Caco-2 (cell line): ENCODE data around the gene VPS18. TPM values are rescaled to one million over a fixed set of nuclear protein-coding genes. Genes with fewer than 3 reads are reported as not detected.

Source experiments
- BruUV-seq: library from RNA; stranded (reverse); fragments of 400-500 nt; replicated peaks from 2 replicates; lab custom pipeline; 2021; lab: Mats Ljungman, UMichigan
- CTCF ChIA-PET: fragments of 300-600 bp; sonication (Branson Sonifier 250); formaldehyde crosslinking; loops from one replicate; lab custom pipeline; 2022; ENCODE audit warnings: antibody characterized with exemption; lab: Charles Lee
- POLR2A ChIA-PET: fragments of 300-600 bp; sonication (Branson Sonifier 250); formaldehyde crosslinking; loops from one replicate; lab custom pipeline; 2022; ENCODE audit warnings: antibody characterized with exemption; lab: Charles Lee
- DNase-seq, 2 experiments: peaks; one replicate each; pipeline versions ENCODE4 v3.0.0 to v3.0.0-alpha.2; 2020 to 2022
- H3K27me3 ChIP-seq: replicated peaks from 2 replicates; pipeline ENCODE4 v1.6.0; 2011; ENCODE audit warnings: low read length; ENCODE audit not compliant: control insufficient read depth, insufficient read depth
- H3K36me3 ChIP-seq: 2 replicates; pipeline ENCODE4 v1.5.1; 2011; ENCODE audit warnings: low read length; ENCODE audit not compliant: control insufficient read depth, insufficient read depth
- H3K4me1 ChIP-seq: fragments of 250-450 bp; sonication (Bioruptor Pico); 2 replicates; pipeline ENCODE4 v1.5.1; 2020; ENCODE audit warnings: mild to moderate bottlenecking
- H3K4me3 ChIP-seq: 2 replicates; pipeline ENCODE4 v1.5.1; 2011; ENCODE audit warnings: low read depth, mild to moderate bottlenecking, control low read depth, low read length
- H3K9me3 ChIP-seq: fragments of 250-450 bp; sonication (Bioruptor Pico); 2 replicates; pipeline ENCODE4 v1.5.1; 2020; ENCODE audit warnings: mild to moderate bottlenecking, moderate library complexity
- H3K27ac Mint-ChIP-seq: one replicate; pipeline ENCODE4 v1.8.0; 2022; ENCODE audit warnings: mixed read lengths; ENCODE audit not compliant: unreplicated experiment
- H3K27me3 Mint-ChIP-seq: one replicate; pipeline ENCODE4 v1.8.0; 2022; ENCODE audit warnings: mixed read lengths; ENCODE audit not compliant: insufficient read depth, unreplicated experiment
- H3K36me3 Mint-ChIP-seq: one replicate; pipeline ENCODE4 v1.8.0; 2022; ENCODE audit warnings: mild to moderate bottlenecking, mixed read lengths; ENCODE audit not compliant: insufficient read depth, unreplicated experiment
- H3K4me1 Mint-ChIP-seq: one replicate; pipeline ENCODE4 v1.8.0; 2022; ENCODE audit warnings: low read depth, mixed read lengths; ENCODE audit not compliant: unreplicated experiment
- H3K4me3 Mint-ChIP-seq: one replicate; pipeline ENCODE4 v1.8.0; 2022; ENCODE audit warnings: mild to moderate bottlenecking, moderate library complexity, mixed read lengths; ENCODE audit not compliant: unreplicated experiment
- H3K9me3 Mint-ChIP-seq: one replicate; pipeline ENCODE4 v1.8.0; 2022; ENCODE audit warnings: mixed read lengths; ENCODE audit not compliant: unreplicated experiment
- CTCF ChIP-seq, 2 experiments: fragments of 200-600 bp in 1 of 2; IDR thresholded peaks; 1 replicate in 1 of 2; 2 replicates in 1 of 2; pipeline versions ENCODE4 v1.5.1 to v1.8.0; 2011 to 2022; ENCODE audit warnings: antibody characterized with exemption in 1 of 2, control low read depth in 1 of 2, inconsistent platforms in 1 of 2, low read depth in 1 of 2, low read length in 1 of 2, mild to moderate bottlenecking in 1 of 2, moderate library complexity in 1 of 2; ENCODE audit not compliant: insufficient read depth in 1 of 2, severe bottlenecking in 1 of 2, unreplicated experiment in 1 of 2
- intact Hi-C: fragments of 100-400 bp; cut with micrococcal nuclease; formaldehyde crosslinking; loops from one replicate; pipeline ENCODE4 v1.10.0; 2022; ENCODE audit not compliant: unreplicated experiment
- total RNA-seq: library from RNA; stranded (reverse); gene quantifications from 2 replicates; pipeline ENCODE4 v1.2.3, GENCODE V29; 2022

Gene VPS18
- total RNA-seq, 1 experiment from 2014 or later, result 29.3 TPM

- Mint-ChIP-seq H3K27me3 (no peaks in the 10 kb centered on the region), H3K4me3 (no peak overlapping the region), H3K4me1 (peaks cover 9% of the 10 kb centered on the region), H3K36me3 (peaks cover 5% of the 10 kb centered on the region), H3K9me3 (no peaks in the 10 kb centered on the region), H3K27ac (no peak overlapping the region)
- no peaks in the 10 kb centered on the region for H3K27me3 ChIP-seq
- H3K9me3 ChIP-seq, result no peaks in the 10 kb centered on the region
- ChIA-PET POLR2A (no interaction called here), CTCF (no interaction called here)
- no peak overlapping the region for H3K4me3 ChIP-seq
- H3K4me1 ChIP-seq, result peaks cover 20% of the 10 kb centered on the region
- BruUV-seq, result no TSS peak
- no peak for DNase-seq
- H3K36me3 ChIP-seq, result peaks cover 2% of the 10 kb centered on the region
- intact Hi-C loops, result no loop called here
- no peak for TF ChIP-seq CTCF (IDR thresholded peaks at IDR 0.05; ENCODE audit: insufficient read depth in 1 of 2, low read depth in 1 of 2, low read length in 1 of 2, severe bottlenecking in 1 of 2, unreplicated experiment in 1 of 2)
Measured at GRCh38 chr15:40937762-40938535, 43.7 kb downstream of the VPS18 start.

GRCh38 chr15:40938536-40938870 lies 44.3 kb downstream of the VPS18 start:
- Mint-ChIP-seq H3K27me3 (no peaks in the 10 kb centered on the region), H3K4me1 (peaks cover 4% of the 10 kb centered on the region), H3K36me3 (peaks cover 5% of the 10 kb centered on the region), H3K9me3 (no peaks in the 10 kb centered on the region), H3K4me3 (no peak overlapping the region), H3K27ac (no peak overlapping the region)
- Histone ChIP-seq H3K36me3 (peaks cover 2% of the 10 kb centered on the region), H3K4me1 (peaks cover 15% of the 10 kb centered on the region), H3K4me3 (no peak overlapping the region), H3K9me3 (no peaks in the 10 kb centered on the region), H3K27me3 (no peaks in the 10 kb centered on the region)
- BruUV-seq, result no TSS peak
- intact Hi-C loops, result no loop called here
- no peak for TF ChIP-seq CTCF (IDR thresholded peaks at IDR 0.05; ENCODE audit: insufficient read depth in 1 of 2, low read depth in 1 of 2, low read length in 1 of 2, severe bottlenecking in 1 of 2, unreplicated experiment in 1 of 2)
- CTCF ChIA-PET, result no interaction called here
- no peak for DNase-seq
- POLR2A ChIA-PET, result no interaction called here

- Histone ChIP-seq H3K4me1 (peaks cover 12% of the 10 kb centered on the region), H3K27me3 (no peaks in the 10 kb centered on the region), H3K9me3 (no peaks in the 10 kb centered on the region), H3K4me3 (no peak overlapping the region), H3K36me3 (no peaks in the 10 kb centered on the region)
- TF ChIP-seq CTCF (IDR thresholded peaks at IDR 0.05; ENCODE audit: insufficient read depth in 1 of 2, low read depth in 1 of 2, low read length in 1 of 2, severe bottlenecking in 1 of 2, unreplicated experiment in 1 of 2), result no peak
- CTCF ChIA-PET, result interaction anchor here (0.6 to 4.3 kb wide), 9 partner anchors 9 to 968 kb away, joined by 3 to 56 read pairs (median 6); partner anchors contain the start of genes CHAC1, DLL4 and VPS18
- peak overlapping the region; percentile 79 for H3K4me3 Mint-ChIP-seq
- no TSS peak for BruUV-seq
- no peaks in the 10 kb centered on the region for H3K4me1 Mint-ChIP-seq
- H3K27me3 Mint-ChIP-seq, result no peaks in the 10 kb centered on the region
- POLR2A ChIA-PET, result interaction anchor here (0.6 to 2.9 kb wide), 4 partner anchors 10 to 504 kb away, joined by 5 to 33 read pairs (median 22); partner anchors contain the start of genes CHAC1 and DLL4
- H3K9me3 Mint-ChIP-seq, result no peaks in the 10 kb centered on the region
- H3K27ac Mint-ChIP-seq, result peak overlapping the region; percentile 95
- intact Hi-C loops, result loop anchor here (5.0 kb wide), 1 partner anchor 33 kb away; no protein-coding TSS in a partner anchor
- DNase-seq, result no peak
- peaks cover 5% of the 10 kb centered on the region for H3K36me3 Mint-ChIP-seq
Measured at GRCh38 chr15:40940296-40940801, 46.1 kb downstream of the VPS18 start.
